Progenitor cell of endocrine pancreas (in vitro differentiated cells): ENCODE measurements around the gene CNOT4. TPM values are rescaled to one million over a fixed set of nuclear protein-coding genes. Genes with fewer than 3 reads are reported as not detected.
A peak's percentile ranks its signal among the peaks of the same experiment; 100 is the strongest.

Source experiments
- DNase-seq: peaks from one replicate; pipeline ENCODE4 v3.0.0; 2021; ENCODE audit warnings: low spot score; ENCODE audit not compliant: unreplicated experiment
- H3K27ac Mint-ChIP-seq: 2 replicates; pipeline ENCODE4 v1.8.0; 2021; ENCODE audit warnings: mild to moderate bottlenecking, moderate library complexity, mixed read lengths
- H3K27me3 Mint-ChIP-seq: 2 replicates; pipeline ENCODE4 v1.8.0; 2021; ENCODE audit warnings: mixed read lengths
- H3K36me3 Mint-ChIP-seq: 2 replicates; pipeline ENCODE4 v1.8.0; 2022; ENCODE audit warnings: mixed read lengths; ENCODE audit not compliant: insufficient read depth
- H3K4me1 Mint-ChIP-seq: 2 replicates; pipeline ENCODE4 v1.8.0; 2021; ENCODE audit warnings: low read depth, mixed read lengths
- H3K4me3 Mint-ChIP-seq: 2 replicates; pipeline ENCODE4 v1.8.0; 2021; ENCODE audit warnings: low read depth, mild to moderate bottlenecking, moderate library complexity, mixed read lengths
- H3K9me3 Mint-ChIP-seq: 2 replicates; pipeline ENCODE4 v1.8.0; 2021; ENCODE audit warnings: low read depth, mixed read lengths
- total RNA-seq: library from RNA; stranded (reverse); gene quantifications from 2 replicates; pipeline ENCODE4 v1.2.1, GENCODE V29; 2021
- TF ChIP-seq, protein P1 (sequence below): fragments of 200-600 bp; sonication (generic); IDR thresholded peaks from one replicate; pipeline ENCODE4 v1.5.0; 2021; ENCODE audit warnings: antibody characterized with exemption, mild to moderate bottlenecking; ENCODE audit not compliant: unreplicated experiment

Gene CNOT4
- total RNA-seq, 1 donor from 2014 or later, result 34.3 TPM

DNA sequence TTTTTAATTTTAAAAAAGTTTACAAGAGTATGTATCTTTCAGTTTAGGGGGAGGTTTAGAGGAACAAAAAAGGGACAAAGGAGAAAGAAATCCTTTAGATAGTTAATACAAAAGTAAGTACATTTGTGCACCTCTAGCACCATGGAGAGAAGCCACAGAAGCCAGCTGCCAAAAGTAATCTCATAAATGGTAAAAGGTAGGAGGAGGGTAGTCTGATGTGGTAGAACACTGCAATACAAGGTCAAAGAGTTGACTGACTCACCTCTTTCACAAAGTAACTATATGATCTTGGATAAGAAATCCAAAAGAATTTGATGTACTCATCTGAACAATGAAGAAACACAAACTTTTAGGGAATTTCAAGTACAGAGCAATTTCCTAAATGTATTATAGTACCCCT is 68.1 kb downstream of the CNOT4 start:
- Mint-ChIP-seq H3K27me3 (no peaks in the 10 kb centered on the region), H3K4me3 (no peak overlapping the region), H3K36me3 (peaks cover 7% of the 10 kb centered on the region), H3K4me1 (no peaks in the 10 kb centered on the region), H3K9me3 (no peaks in the 10 kb centered on the region), H3K27ac (no peak overlapping the region)
- DNase-seq, result no peak
- TF ChIP-seq, protein P1, sequence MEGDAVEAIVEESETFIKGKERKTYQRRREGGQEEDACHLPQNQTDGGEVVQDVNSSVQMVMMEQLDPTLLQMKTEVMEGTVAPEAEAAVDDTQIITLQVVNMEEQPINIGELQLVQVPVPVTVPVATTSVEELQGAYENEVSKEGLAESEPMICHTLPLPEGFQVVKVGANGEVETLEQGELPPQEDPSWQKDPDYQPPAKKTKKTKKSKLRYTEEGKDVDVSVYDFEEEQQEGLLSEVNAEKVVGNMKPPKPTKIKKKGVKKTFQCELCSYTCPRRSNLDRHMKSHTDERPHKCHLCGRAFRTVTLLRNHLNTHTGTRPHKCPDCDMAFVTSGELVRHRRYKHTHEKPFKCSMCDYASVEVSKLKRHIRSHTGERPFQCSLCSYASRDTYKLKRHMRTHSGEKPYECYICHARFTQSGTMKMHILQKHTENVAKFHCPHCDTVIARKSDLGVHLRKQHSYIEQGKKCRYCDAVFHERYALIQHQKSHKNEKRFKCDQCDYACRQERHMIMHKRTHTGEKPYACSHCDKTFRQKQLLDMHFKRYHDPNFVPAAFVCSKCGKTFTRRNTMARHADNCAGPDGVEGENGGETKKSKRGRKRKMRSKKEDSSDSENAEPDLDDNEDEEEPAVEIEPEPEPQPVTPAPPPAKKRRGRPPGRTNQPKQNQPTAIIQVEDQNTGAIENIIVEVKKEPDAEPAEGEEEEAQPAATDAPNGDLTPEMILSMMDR, result no peak

DNA sequence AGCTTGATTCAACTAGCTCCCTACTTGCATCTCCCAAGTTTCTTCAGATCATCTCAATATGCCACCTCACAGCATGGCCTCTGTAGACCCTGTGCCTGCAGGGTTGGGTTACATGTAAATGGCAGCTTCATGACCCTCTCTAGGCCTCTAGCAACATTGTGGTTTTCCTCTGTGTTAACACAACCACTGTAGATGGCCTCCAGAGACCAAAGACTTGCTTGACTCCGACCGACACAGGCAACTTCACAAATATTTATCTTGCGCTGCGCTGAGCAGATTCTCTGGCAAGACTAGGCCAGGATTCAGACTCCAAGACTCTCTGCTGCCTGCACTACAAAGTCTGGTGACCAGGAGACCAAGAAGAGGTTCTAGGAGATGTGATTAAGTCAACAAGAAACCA is 75.9 kb downstream of the CNOT4 start:
- Mint-ChIP-seq H3K27ac (no peak overlapping the region), H3K27me3 (no peaks in the 10 kb centered on the region), H3K4me1 (peaks cover 4% of the 10 kb centered on the region), H3K9me3 (peaks cover 12% of the 10 kb centered on the region), H3K4me3 (no peak overlapping the region), H3K36me3 (peaks cover 40% of the 10 kb centered on the region)
- TF ChIP-seq, protein P1, result no peak
- no peak for DNase-seq

DNA sequence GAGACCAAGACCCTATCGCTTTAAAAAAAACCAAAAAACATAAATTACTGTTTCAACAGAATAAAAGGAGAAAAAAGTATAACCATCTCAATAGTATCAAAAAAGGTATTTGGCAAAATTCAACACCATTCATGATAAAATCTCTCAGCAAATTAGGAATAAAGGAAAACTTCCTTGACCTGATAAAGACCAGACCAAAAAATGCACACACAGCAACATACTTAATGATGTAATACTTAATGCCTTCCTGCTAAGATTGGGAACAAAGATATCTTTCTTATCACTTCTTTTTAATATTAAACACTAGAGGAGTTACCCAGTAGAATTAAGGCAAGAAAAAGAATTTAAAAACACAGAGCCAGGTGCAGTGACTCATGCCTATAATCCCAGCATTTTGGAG is 79.3 kb downstream of the CNOT4 start:
- Mint-ChIP-seq H3K27ac (no peak overlapping the region), H3K27me3 (no peaks in the 10 kb centered on the region), H3K4me1 (peaks cover 12% of the 10 kb centered on the region)

DNA sequence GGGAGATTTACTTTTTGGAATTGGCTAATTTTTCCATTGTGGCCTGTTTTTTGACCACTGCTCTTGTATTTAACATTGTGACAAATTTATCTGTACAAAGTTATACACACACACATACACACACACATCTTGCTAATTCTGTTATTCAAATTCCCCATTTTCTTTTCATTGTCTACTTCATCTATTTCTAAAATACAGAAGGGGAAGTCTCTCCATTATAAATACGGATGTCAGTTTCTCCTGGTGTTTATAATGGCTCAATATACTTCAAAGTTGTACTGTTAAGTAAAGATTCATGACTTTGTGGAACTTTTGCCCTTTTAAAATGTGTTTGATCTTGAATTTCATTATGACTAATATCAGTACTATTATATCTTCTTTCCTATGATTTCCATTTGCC is 81.0 kb downstream of the CNOT4 start:
- H3K27me3 Mint-ChIP-seq, result no peaks in the 10 kb centered on the region
- TF ChIP-seq, protein P1, result no peak
- no peak overlapping the region for H3K4me3 Mint-ChIP-seq
- peaks cover 14% of the 10 kb centered on the region for H3K36me3 Mint-ChIP-seq
- H3K4me1 Mint-ChIP-seq, result peaks cover 12% of the 10 kb centered on the region
- no peak for DNase-seq
- no peaks in the 10 kb centered on the region for H3K9me3 Mint-ChIP-seq
- no peak overlapping the region for H3K27ac Mint-ChIP-seq

More for the DNA sequence above, 79.3 kb downstream of the CNOT4 start:
- peaks cover 11% of the 10 kb centered on the region for H3K9me3 Mint-ChIP-seq
- TF ChIP-seq, protein P1, result no peak
- no peak for DNase-seq
- peaks cover 28% of the 10 kb centered on the region for H3K36me3 Mint-ChIP-seq
- no peak overlapping the region for H3K4me3 Mint-ChIP-seq

DNA sequence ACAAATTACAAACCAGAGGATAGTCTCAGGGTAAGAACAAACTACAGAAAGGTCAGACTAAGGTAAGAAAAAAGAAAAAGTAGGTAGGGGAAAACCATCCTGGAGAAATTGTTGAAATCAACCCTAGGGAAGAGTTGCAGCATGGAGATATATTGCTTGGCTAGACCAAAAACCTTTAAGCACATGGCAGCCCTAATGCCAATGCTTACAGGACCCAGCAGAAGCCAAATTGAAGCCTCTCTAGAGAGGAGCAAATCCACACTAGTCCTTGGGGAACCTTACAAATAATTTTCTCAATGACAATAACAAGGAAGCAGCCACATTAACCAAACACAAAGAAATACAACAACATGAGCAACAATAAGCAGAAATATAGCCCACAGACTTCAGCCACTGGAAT is 81.9 kb downstream of the CNOT4 start:
- Mint-ChIP-seq H3K4me1 (peaks cover 12% of the 10 kb centered on the region), H3K27me3 (no peaks in the 10 kb centered on the region), H3K36me3 (peaks cover 13% of the 10 kb centered on the region), H3K27ac (peak overlapping the region; percentile 1), H3K4me3 (no peak overlapping the region), H3K9me3 (no peaks in the 10 kb centered on the region)
- TF ChIP-seq, protein P1, result no peak
- DNase-seq, result no peak
